ENCODE results near the gene KCTD4.

The KCTD4 gene

GRCh38 chr13:45231305-45231704 lies 30.5 kb upstream of the KCTD4 start:
- Histone ChIP-seq H3K27ac (no peak overlapping the region), H3K36me3 (peaks cover 20% of the 10 kb centered on the region), H4K20me1 (0 out of 2 replicates have a peak, but pooled peaks cover 7% of the 10 kb centered on the region), H3K27me3 (no peaks in the 10 kb centered on the region), H3K4me2 (no peak overlapping the region), H3K9ac (no peak overlapping the region), H3K4me3 (no peak overlapping the region), H3K9me3 (no peaks in the 10 kb centered on the region), H3K4me1 (no peaks in the 10 kb centered on the region)
- no peak for TF ChIP-seq Cebpa-rat (IDR thresholded peaks at IDR 0.05)

GRCh38 chr13:45229172-45229571 lies 28.3 kb upstream of the KCTD4 start:
- no peaks in the 10 kb centered on the region for H3K27me3 ChIP-seq
- no peak overlapping the region for H3K4me3 ChIP-seq
- no peak overlapping the region for H3K27ac ChIP-seq
- 0 out of 2 replicates have a peak, but pooled peaks cover 23% of the 10 kb centered on the region for H4K20me1 ChIP-seq
- H3K9me3 ChIP-seq, result no peaks in the 10 kb centered on the region
- no peak for TF ChIP-seq Cebpa-rat (IDR thresholded peaks at IDR 0.05)
- H3K36me3 ChIP-seq, result peaks cover 20% of the 10 kb centered on the region
- H3K9ac ChIP-seq, result no peak overlapping the region
- no peaks in the 10 kb centered on the region for H3K4me1 ChIP-seq
- H3K4me2 ChIP-seq, result no peak overlapping the region

- TF ChIP-seq Cebpa-rat (IDR thresholded peaks at IDR 0.05), result no peak
- Histone ChIP-seq H3K27ac (no peak overlapping the region), H3K9ac (no peak overlapping the region), H4K20me1 (0 out of 2 replicates have a peak, but pooled peaks cover 23% of the 10 kb centered on the region), H3K36me3 (peaks cover 20% of the 10 kb centered on the region; the same call in 1 of the 2 replicates), H3K4me2 (no peak overlapping the region), H3K9me3 (no peaks in the 10 kb centered on the region), H3K4me1 (no peaks in the 10 kb centered on the region), H3K27me3 (no peaks in the 10 kb centered on the region), H3K4me3 (no peak overlapping the region)
Observed at GRCh38 chr13:45228002-45228401, 27.2 kb upstream of the KCTD4 start.

- H3K4me2 ChIP-seq, result no peak overlapping the region
- no peaks in the 10 kb centered on the region for H3K9me3 ChIP-seq
- no peak overlapping the region for H3K9ac ChIP-seq
- no peaks in the 10 kb centered on the region for H3K4me1 ChIP-seq
- no peaks in the 10 kb centered on the region for H3K27me3 ChIP-seq
- H3K36me3 ChIP-seq, result peaks cover 25% of the 10 kb centered on the region; the same call in 1 of the 2 replicates
- TF ChIP-seq Cebpa-rat (IDR thresholded peaks at IDR 0.05), result no peak
- no peak overlapping the region for H3K4me3 ChIP-seq
- 0 out of 2 replicates have a peak, but pooled peaks cover 23% of the 10 kb centered on the region for H4K20me1 ChIP-seq
- no peak overlapping the region for H3K27ac ChIP-seq
Observed at GRCh38 chr13:45226024-45226423, 25.2 kb upstream of the KCTD4 start.

- H3K36me3 ChIP-seq, result peaks cover 25% of the 10 kb centered on the region; the same call in 1 of the 2 replicates
- H3K4me1 ChIP-seq, result no peaks in the 10 kb centered on the region
- H4K20me1 ChIP-seq, result 0 out of 2 replicates have a peak, but pooled peaks cover 23% of the 10 kb centered on the region
- no peak for TF ChIP-seq Cebpa-rat (IDR thresholded peaks at IDR 0.05)
- no peak overlapping the region for H3K4me3 ChIP-seq
- no peaks in the 10 kb centered on the region for H3K27me3 ChIP-seq
- no peak overlapping the region for H3K4me2 ChIP-seq
- no peak overlapping the region for H3K9ac ChIP-seq
- H3K9me3 ChIP-seq, result no peaks in the 10 kb centered on the region
- H3K27ac ChIP-seq, result no peak overlapping the region
Observed at GRCh38 chr13:45225370-45225769, 24.5 kb upstream of the KCTD4 start.

DNA sequence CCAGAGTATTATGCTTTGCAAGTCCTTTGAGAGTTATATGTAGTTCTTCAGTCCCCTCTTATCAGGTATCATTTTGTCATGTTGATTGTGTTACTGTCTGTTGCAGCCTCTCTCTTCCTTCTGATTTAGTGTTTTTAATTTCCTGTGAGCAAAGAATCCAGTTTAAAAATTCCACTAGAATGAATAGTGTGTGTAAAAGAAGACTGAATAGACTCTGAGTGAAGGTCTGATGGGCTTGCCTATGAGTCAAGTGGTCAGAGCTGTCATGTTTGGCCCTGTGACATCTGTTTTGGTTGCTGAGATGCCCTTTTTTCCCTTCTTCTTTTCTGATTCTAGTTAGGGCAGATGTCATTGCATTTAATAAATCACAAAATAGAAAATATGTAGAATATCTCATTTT lies 23.3 kb upstream of the KCTD4 start:
- no peak overlapping the region for H3K4me3 ChIP-seq
- TF ChIP-seq Cebpa-rat (IDR thresholded peaks at IDR 0.05), result no peak
- H3K4me1 ChIP-seq, result no peaks in the 10 kb centered on the region
- no peak overlapping the region for H3K27ac ChIP-seq
- H3K4me2 ChIP-seq, result no peak overlapping the region
- no peaks in the 10 kb centered on the region for H3K27me3 ChIP-seq
- peaks cover 23% of the 10 kb centered on the region; the same call in 1 of the 2 replicates for H4K20me1 ChIP-seq
- peaks cover 17% of the 10 kb centered on the region; the same call in 1 of the 2 replicates for H3K36me3 ChIP-seq
- no peak overlapping the region for H3K9ac ChIP-seq
- no peaks in the 10 kb centered on the region for H3K9me3 ChIP-seq

DNA sequence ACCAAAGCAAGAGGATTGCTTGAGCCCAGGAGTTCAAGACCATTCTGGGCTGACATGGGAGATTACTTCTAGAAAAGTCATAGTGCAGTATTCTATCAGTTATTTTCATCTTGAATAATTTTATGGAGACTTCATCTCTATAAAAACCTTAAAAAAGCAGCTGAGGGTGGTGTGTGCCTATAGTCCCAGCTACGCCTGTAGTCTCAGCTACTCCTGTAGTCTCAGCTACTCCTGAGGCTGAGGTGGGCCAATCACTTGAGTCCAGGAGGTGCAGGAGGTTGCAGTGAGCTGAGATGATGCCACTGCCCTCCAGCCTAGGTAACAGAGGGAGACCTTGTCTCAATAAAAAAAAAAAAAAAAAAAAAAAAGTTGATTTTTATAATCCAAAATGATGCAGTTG lies 22.1 kb upstream of the KCTD4 start:
- no peak overlapping the region for H3K9ac ChIP-seq
- H4K20me1 ChIP-seq, result peaks cover 28% of the 10 kb centered on the region; the same call in 1 of the 2 replicates
- no peak for TF ChIP-seq Cebpa-rat (IDR thresholded peaks at IDR 0.05)
- H3K36me3 ChIP-seq, result 0 out of 2 replicates have a peak, but pooled peaks cover 5% of the 10 kb centered on the region
- no peaks in the 10 kb centered on the region for H3K9me3 ChIP-seq
- no peak overlapping the region for H3K4me2 ChIP-seq
- no peak overlapping the region for H3K27ac ChIP-seq
- no peaks in the 10 kb centered on the region for H3K4me1 ChIP-seq
- no peaks in the 10 kb centered on the region for H3K27me3 ChIP-seq
- H3K4me3 ChIP-seq, result no peak overlapping the region

DNA sequence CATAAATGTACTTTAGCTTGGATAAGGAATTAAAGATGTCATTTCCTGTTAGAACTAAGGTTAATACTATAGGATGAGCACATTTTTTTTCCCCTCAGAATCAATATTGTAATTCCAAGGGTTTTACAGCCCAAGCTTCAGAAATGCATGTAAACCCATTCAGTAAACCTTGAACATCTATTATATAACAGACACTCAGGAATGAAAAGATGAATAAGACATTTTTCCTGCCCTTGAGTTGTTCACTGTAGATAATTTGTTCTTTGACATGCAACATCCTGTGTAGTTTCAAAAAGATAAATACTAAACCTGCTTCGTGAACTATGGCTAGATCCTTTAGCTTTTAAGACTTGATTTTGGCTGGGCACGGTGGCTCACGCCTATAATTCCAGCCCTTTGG lies 21.7 kb upstream of the KCTD4 start:
- no peaks in the 10 kb centered on the region for H3K4me1 ChIP-seq
- no peak overlapping the region for H3K4me3 ChIP-seq
- H3K36me3 ChIP-seq, result 0 out of 2 replicates have a peak, but pooled peaks cover 5% of the 10 kb centered on the region
- H3K27me3 ChIP-seq, result no peaks in the 10 kb centered on the region
- no peaks in the 10 kb centered on the region for H3K9me3 ChIP-seq
- no peak overlapping the region for H3K9ac ChIP-seq
- no peak for TF ChIP-seq Cebpa-rat (IDR thresholded peaks at IDR 0.05)
- no peak overlapping the region for H3K4me2 ChIP-seq
- peaks cover 25% of the 10 kb centered on the region; the same call in 1 of the 2 replicates for H4K20me1 ChIP-seq
- H3K27ac ChIP-seq, result no peak overlapping the region

DNA sequence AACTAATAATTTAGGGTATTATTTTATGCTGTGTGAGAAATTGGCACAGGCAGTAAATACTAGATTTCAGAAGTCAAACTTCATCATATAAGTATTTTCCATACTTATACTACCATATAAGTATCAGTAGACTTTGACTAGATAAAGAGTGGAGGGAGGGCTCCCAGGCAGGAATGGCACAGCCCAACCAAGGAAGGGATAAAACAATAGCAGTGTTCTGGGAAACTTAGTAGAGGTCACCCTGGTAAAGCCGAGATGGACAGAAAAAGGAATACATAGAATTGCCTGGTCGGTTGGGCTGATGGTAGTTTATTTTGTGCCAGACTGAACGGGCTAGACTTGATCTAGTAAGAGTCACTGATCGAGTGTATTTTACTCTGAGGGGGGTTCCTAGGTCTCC lies 19.6 kb upstream of the KCTD4 start:
- H3K36me3 ChIP-seq, result peaks cover 20% of the 10 kb centered on the region; the same call in 1 of the 2 replicates
- no peaks in the 10 kb centered on the region for H3K9me3 ChIP-seq
- no peak for TF ChIP-seq Cebpa-rat (IDR thresholded peaks at IDR 0.05)
- no peak overlapping the region for H3K9ac ChIP-seq
- no peaks in the 10 kb centered on the region for H3K27me3 ChIP-seq
- H3K4me1 ChIP-seq, result no peaks in the 10 kb centered on the region
- no peak overlapping the region for H3K4me3 ChIP-seq
- no peak overlapping the region for H3K4me2 ChIP-seq
- no peak overlapping the region for H3K27ac ChIP-seq
- peaks cover 18% of the 10 kb centered on the region; the same call in 1 of the 2 replicates for H4K20me1 ChIP-seq

GRCh38 chr13:45219938-45220375 lies 19.1 kb upstream of the KCTD4 start:
- Histone ChIP-seq H3K4me1 (no peaks in the 10 kb centered on the region), H4K20me1 (peaks cover 13% of the 10 kb centered on the region; the same call in 1 of the 2 replicates), H3K27ac (no peak overlapping the region), H3K27me3 (no peaks in the 10 kb centered on the region), H3K9me3 (no peaks in the 10 kb centered on the region), H3K4me2 (no peak overlapping the region), H3K9ac (no peak overlapping the region), H3K36me3 (peaks cover 22% of the 10 kb centered on the region; the same call in 1 of the 2 replicates), H3K4me3 (no peak overlapping the region)
- TF ChIP-seq Cebpa-rat (IDR thresholded peaks at IDR 0.05), result no peak
